ENCODE results near the gene SPECC1L.

The SPECC1L gene

DNA sequence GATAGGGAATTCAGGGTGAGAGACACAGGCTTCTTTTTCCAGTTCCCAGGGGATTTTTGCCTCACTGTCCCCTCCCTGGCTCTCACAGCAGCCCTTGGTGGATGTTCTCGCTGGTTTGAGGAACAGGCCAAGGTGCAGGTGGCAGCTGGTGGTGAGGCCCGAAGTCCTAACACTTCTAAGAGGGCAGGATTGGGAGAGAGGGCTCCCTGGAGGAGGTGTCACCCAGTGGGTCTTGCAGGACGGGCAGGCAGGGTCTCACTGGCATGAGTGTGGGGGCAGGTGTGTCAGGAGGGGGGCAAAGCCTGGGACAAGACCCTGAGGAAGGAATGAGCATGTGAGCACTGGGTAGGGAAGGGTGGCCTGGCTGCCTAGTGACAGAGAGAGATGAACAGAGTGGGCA is 165.9 kb downstream of the SPECC1L start:
- TF ChIP-seq, protein P1, sequence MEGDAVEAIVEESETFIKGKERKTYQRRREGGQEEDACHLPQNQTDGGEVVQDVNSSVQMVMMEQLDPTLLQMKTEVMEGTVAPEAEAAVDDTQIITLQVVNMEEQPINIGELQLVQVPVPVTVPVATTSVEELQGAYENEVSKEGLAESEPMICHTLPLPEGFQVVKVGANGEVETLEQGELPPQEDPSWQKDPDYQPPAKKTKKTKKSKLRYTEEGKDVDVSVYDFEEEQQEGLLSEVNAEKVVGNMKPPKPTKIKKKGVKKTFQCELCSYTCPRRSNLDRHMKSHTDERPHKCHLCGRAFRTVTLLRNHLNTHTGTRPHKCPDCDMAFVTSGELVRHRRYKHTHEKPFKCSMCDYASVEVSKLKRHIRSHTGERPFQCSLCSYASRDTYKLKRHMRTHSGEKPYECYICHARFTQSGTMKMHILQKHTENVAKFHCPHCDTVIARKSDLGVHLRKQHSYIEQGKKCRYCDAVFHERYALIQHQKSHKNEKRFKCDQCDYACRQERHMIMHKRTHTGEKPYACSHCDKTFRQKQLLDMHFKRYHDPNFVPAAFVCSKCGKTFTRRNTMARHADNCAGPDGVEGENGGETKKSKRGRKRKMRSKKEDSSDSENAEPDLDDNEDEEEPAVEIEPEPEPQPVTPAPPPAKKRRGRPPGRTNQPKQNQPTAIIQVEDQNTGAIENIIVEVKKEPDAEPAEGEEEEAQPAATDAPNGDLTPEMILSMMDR (IDR thresholded peaks at IDR 0.05; ENCODE audit: low read depth, low read length) = no peak
- no peak overlapping the region for H3K4me3 ChIP-seq (ENCODE audit: low read depth, low read length)

- TF ChIP-seq, protein P1 (IDR thresholded peaks at IDR 0.05; ENCODE audit: low read depth, low read length) = no peak
- H3K4me3 ChIP-seq (ENCODE audit: low read depth, low read length) = no peak overlapping the region
Measured at GRCh38 chr22:24437091-24437490, 166.5 kb downstream of the SPECC1L start.

GRCh38 chr22:24437741-24438328 is 167.2 kb downstream of the SPECC1L start:
- TF ChIP-seq, protein P1 (IDR thresholded peaks at IDR 0.05; ENCODE audit: low read depth, low read length) = no peak
- H3K4me3 ChIP-seq (ENCODE audit: low read depth, low read length) = no peak overlapping the region

DNA sequence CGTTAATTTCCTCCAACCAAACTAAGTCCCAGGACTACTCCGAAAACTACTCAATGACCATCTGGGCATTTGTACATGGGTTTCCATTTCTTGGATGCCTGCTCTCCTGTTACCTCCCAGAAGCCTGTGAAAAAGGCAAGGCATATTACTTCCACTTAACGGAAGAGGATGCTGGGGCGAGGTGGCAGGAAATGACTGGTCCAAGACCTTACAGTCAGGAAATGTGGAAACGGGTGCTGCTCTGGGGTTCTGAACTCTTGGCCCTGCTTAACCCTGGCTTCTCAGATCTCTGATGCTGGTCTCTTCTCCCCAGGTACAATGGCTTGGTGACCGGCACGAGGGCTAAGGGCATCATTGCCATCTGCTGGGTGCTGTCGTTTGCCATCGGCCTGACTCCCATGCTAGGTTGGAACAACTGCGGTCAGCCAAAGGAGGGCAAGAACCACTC is 169.7 kb downstream of the SPECC1L start:
- TF ChIP-seq, protein P1 (IDR thresholded peaks at IDR 0.05; ENCODE audit: low read depth, low read length) = no peak

GRCh38 chr22:24440718-24441405 is 170.2 kb downstream of the SPECC1L start:
- TF ChIP-seq, protein P1 (IDR thresholded peaks at IDR 0.05; ENCODE audit: low read depth, low read length) = no peak
- no peak overlapping the region for H3K4me3 ChIP-seq (ENCODE audit: low read depth, low read length)

More for the DNA sequence above, 169.7 kb downstream of the SPECC1L start:
- no peak overlapping the region for H3K4me3 ChIP-seq (ENCODE audit: low read depth, low read length)

DNA sequence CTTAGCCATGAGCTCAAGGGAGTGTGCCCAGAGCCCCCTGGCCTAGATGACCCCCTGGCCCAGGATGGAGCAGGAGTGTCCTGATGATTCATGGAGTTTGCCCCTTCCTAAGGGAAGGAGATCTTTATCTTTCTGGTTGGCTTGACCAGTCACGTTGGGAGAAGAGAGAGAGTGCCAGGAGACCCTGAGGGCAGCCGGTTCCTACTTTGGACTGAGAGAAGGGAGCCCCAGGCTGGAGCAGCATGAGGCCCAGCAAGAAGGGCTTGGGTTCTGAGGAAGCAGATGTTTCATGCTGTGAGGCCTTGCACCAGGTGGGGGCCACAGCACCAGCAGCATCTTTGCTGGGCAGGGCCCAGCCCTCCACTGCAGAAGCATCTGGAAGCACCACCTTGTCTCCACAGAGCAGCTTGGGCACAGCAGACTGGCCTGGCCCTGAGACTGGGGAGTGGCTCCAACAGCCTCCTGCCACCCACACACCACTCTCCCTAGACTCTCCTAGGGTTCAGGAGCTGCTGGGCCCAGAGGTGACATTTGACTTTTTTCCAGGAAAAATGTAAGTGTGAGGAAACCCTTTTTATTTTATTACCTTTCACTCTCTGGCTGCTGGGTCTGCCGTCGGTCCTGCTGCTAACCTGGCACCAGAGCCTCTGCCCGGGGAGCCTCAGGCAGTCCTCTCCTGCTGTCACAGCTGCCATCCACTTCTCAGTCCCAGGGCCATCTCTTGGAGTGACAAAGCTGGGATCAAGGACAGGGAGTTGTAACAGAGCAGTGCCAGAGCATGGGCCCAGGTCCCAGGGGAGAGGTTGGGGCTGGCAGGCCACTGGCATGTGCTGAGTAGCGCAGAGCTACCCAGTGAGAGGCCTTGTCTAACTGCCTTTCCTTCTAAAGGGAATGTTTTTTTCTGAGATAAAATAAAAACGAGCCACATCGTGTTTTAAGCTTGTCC is 171.0 kb downstream of the SPECC1L start:
- TF ChIP-seq, protein P1 (IDR thresholded peaks at IDR 0.05; ENCODE audit: low read depth, low read length) = no peak
- H3K4me3 ChIP-seq (ENCODE audit: low read depth, low read length) = no peak overlapping the region
